Measurements from ENCODE around the gene RSPRY1.
"Not testable (repeated sequence)": the region's sequence is repeated elsewhere in the genome, so short reads cannot be mapped to it uniquely, and the experiment has no call there.

Gene RSPRY1

GRCh38 chr16:57255686-57256415 is 69.7 kb downstream of the RSPRY1 start:
- DNase-seq (ENCODE audit: low read depth): no peak

- DNase-seq (ENCODE audit: low read depth): no peak
These were observed 70.7 kb downstream of the RSPRY1 start for GRCh38 chr16:57256601-57257395.

GRCh38 chr16:57257455-57258070 is 71.4 kb downstream of the RSPRY1 start:
- no peak for DNase-seq (ENCODE audit: low read depth)

GRCh38 chr16:57258226-57258909 is 72.2 kb downstream of the RSPRY1 start:
- DNase-seq (ENCODE audit: low read depth): no peak

- no peak for DNase-seq (ENCODE audit: low read depth)
These were observed 72.9 kb downstream of the RSPRY1 start for GRCh38 chr16:57258910-57259475.

GRCh38 chr16:57260294-57260929 is 74.3 kb downstream of the RSPRY1 start:
- DNase-seq (ENCODE audit: low read depth): no peak

GRCh38 chr16:57261806-57262205 is 75.7 kb downstream of the RSPRY1 start:
- no peak for DNase-seq (ENCODE audit: low read depth)

GRCh38 chr16:57262841-57263540 is 76.9 kb downstream of the RSPRY1 start:
- no peak for DNase-seq (ENCODE audit: low read depth)

GRCh38 chr16:57263541-57264351 is 77.6 kb downstream of the RSPRY1 start:
- DNase-seq (ENCODE audit: low read depth): no peak

- DNase-seq (ENCODE audit: low read depth): no peak
These were observed 78.3 kb downstream of the RSPRY1 start for GRCh38 chr16:57264381-57264780.

GRCh38 chr16:57264950-57265371 is 78.8 kb downstream of the RSPRY1 start:
- DNase-seq (ENCODE audit: low read depth): no peak

GRCh38 chr16:57265850-57266530 is 79.9 kb downstream of the RSPRY1 start:
- no peak for DNase-seq (ENCODE audit: low read depth)

- DNase-seq (ENCODE audit: low read depth): no peak
These were observed 80.6 kb downstream of the RSPRY1 start for GRCh38 chr16:57266531-57267260.

GRCh38 chr16:57267343-57267742 is 81.2 kb downstream of the RSPRY1 start:
- DNase-seq (ENCODE audit: low read depth): not testable (repeated sequence)

- no peak for DNase-seq (ENCODE audit: low read depth)
These were observed 83.0 kb downstream of the RSPRY1 start for GRCh38 chr16:57268804-57269800.

GRCh38 chr16:57270221-57271062 is 84.3 kb downstream of the RSPRY1 start:
- no peak for DNase-seq (ENCODE audit: low read depth)

- DNase-seq (ENCODE audit: low read depth): no peak
These were observed 84.9 kb downstream of the RSPRY1 start for GRCh38 chr16:57271063-57271345.
